CD4-positive, alpha-beta T cell treated with Interleukin-17A for 4 hours (primary cell): Measurements from ENCODE around the gene OSGIN1.
"Not testable (repeated sequence)": the region's sequence is repeated elsewhere in the genome, so short reads cannot be mapped to it uniquely, and the experiment has no call there.

Experiments
- DNase-seq: peaks from one replicate; pipeline ENCODE4 v3.0.0-alpha.2; 2020; ENCODE audit warnings: mixed read lengths

OSGIN1 gene

DNA sequence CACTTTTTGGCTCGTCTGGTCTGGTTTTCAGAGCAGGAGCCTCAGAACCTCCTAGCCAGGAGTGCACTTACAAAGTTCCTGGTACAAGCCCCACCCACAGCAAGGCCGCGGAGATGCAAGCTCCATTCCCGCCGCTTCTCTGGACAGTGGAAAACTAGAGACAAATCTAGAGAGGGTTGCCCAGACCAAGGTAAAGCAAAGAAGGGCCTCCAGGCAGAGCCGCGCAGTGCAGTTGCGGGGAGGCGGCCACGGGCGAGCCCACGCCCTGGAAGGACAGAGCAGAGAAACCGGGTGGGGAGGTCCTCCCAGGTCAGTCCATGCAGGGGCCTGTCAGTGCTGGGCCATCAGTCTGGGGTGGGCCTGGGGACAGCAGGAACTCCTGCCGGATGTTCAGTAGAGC lies 11.0 kb upstream of the OSGIN1 start:
- no peak for DNase-seq

DNA sequence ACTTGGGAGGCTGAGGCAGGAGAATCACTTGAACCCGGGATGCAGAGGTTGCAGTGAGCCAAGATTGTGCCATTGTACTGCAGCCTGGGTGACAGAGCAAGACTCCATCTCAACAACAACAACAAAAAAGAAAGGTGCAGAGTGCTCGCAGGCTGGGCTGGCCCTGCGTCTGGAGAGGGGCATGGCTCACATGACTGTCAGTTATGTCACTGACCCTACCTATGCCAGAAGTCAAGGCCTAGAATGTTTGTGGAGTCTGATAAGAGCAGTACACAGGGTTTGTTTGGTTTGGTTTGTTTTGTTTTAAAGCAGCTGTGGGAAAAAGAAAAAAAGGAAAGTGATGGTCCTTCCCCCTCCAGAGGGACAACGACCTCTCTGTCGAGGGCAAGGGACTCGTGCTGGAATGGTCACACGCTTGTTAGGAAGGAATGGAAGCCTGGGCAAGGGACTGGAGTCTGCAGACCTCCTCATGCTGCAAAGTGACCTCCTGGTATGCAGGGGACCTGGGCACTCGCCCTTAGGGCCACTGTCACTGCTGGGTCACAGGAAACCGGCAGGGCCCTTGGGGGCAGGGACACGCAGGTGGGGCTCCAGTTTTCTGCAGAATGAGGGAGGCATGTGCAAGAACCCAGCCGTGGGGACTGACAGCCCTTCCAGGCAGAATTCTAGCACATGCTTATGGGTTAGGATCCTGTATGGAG lies 10.1 kb upstream of the OSGIN1 start:
- no peak for DNase-seq

DNA sequence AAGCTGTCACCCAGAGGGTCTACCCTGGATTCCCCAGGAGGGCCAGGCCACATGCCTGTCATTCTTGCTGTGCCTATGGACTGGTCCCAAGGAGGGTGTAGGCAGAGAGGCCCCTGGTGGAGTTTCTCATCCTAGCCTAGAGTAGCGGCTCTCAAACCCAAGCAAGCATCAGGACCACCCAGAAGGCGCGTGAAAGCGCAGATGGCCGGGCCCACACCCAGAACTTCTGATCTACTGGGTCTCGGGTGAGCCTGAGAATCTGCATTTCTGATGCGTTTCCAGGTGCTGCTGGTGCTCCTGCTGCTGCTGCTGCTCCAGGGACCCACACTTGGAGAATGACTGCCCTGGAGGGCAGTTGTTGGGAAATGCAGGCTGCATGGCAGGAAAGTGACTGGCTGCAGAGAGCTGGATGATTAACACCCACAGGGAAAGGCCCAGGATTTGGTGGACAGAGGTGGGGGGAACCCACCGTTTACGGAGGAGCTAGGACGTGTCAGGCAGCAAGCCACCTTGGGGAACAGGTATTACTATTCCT lies 9.5 kb upstream of the OSGIN1 start:
- no peak for DNase-seq

DNA sequence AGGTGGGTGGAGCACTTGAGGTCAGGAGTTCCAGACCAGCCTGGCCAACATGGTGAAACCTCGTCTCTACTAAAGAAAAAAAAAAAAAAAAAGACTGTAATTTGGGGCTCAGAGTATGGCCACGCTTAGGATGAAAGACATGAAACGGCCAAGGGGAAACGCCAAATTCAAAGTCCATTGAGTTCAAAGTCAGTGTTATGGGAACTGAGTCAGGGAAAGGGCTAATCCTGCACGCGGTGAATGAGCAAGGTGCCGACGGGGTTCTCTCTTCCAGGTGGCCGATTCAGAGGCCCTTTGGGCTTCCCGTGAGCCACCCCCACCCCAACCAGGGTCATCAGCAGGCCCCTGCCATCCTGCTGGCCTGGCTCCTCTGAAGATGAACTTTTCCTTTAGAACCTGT lies 7.5 kb upstream of the OSGIN1 start:
- no peak for DNase-seq

DNA sequence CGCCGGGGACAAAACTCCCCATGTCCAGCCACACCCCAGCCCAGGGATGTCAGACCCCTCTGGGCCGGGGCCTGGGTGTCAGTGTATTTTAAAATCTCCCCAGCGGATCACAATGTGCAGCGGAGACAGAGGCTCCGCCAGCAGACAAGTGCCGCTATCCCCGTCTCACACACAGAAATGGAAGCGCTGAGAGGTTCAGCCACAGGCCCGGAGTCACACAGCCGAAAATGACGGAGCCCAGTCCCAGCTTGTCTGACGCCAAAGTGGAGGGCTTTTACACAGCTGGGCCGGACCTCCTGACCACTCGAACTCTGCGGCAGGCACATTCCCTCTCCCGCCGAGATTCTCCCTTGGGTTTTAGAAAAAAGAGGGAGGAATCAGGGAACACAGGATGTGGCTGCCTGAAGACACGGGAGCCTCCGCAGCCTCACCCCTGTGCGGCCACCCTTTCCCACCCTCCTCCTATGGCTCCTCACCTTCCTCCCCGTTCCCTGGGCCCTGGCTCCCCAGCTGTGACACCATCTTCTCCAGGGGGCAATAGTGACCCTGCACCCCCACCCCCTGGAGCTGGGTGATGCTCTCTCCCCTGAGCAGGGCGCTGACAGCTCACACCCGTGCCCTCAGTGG lies 6.8 kb upstream of the OSGIN1 start:
- DNase-seq: no peak

DNA sequence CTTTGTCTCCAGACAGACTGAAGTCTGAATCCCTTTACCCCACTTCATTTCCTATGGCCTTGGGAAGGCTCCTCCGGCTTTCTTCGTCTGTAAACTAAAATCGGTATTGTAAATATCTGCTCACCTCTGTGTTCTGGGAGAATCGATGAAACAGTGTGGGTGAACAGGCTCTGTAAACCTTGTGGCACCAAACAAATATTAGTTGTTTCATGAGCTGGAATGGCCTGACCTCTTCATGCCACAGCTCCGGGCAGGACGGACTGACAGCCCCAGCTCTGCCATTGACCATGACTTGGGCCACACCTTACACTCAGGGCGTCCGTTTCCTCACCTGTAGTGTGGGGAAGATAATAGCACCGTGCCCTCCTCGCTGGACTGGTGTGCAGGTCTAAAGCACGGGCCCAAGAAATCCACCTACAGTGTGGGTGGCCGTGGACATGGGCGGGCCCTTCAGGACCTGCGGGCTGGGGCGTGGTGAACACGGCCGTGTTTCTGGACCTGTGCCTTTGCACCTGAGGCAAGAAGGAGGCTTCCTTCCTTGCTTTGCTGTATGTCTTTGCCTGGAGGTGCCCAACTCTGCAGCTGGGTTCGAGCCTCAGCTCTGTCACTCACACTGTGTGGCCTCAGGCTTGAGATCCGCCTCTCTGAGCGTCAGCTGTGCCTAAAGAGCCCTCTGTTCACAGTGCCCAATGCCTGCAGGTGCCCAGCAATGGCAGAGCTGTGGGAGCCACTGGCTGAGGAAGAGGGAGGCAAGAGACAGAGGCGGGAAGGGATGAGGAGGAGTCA lies 6.1 kb upstream of the OSGIN1 start:
- no peak for DNase-seq

DNA sequence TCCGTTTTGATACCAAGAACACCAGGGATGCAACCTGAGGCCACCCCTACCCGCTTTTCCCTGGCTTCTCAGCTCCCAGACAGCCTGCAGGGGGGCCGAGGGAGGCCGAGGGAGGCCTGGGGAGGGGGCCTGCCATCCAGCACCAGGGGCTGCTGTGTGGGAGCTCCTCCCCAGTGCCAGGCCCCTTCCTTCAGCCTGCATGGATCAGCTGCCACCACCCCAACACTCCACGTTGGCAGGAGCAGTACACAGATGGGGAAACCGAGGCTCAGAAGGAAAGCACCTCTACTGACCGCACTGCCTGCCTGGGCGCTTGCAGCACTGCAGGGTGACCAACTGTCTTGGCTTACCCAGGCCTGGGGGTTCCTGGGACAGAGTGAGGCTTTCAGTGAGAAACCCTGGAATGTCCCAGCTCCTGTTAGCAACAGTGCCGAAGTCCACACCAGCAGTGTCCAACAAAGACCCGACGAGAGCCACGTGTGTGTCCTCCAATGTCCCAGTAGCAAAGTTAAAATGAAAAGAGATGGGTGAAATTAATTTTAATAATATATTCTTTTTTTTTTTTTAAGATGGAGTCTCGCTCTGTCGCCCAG lies 5.3 kb upstream of the OSGIN1 start:
- DNase-seq: no peak

DNA sequence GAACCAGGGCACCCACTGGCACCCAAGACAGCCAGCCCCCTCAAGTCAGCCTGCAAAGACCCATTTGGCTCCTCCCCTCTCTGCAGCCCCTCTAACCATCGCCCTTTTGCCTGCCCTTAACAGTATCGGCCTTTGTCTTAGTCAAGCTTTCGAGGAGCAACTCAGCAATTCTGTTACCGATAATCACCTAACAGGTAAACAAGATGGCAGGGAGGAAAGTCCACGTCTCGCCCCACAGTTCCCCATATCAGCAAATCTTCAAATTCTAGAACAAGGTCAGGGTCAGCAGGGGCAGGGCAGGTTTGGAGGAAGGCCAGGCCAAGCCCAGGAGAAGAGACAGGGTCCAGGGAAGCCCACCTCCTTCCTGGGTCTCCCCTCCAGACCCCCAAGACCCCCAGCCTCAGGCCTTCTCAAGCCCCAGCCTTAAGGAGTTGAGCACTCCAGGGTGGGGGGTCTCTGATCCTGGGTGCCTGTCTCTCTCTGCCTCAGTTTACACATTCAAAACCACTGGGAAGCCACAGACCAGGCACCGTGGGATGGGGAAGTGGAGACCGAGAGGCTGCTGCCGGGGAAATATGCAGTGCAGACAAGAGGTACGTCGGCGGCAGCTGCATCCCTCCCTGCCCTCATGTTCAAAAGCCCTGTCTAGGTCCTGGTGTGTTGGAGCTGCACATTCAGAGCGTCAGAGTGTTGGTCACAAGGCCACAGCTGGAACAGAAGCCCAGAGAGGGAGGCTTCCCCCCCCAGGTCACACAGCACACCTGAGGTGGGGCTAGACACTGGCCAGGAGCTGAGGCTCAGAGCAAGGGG lies 3.9 kb upstream of the OSGIN1 start:
- no peak for DNase-seq

DNA sequence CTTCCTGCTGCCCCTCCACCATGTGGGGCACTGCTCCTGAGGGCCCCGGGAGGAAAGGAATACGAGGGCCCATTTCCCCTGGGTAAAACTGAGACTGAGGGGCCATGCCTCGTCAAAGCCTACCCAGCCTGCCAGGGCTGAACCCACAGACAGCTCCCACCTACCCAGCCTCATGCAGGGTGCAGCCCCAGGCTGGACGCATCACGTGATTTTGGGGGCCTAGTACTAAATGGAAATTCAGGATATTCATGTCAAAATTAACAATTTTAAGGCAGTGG lies 3.4 kb upstream of the OSGIN1 start:
- DNase-seq: no peak

DNA sequence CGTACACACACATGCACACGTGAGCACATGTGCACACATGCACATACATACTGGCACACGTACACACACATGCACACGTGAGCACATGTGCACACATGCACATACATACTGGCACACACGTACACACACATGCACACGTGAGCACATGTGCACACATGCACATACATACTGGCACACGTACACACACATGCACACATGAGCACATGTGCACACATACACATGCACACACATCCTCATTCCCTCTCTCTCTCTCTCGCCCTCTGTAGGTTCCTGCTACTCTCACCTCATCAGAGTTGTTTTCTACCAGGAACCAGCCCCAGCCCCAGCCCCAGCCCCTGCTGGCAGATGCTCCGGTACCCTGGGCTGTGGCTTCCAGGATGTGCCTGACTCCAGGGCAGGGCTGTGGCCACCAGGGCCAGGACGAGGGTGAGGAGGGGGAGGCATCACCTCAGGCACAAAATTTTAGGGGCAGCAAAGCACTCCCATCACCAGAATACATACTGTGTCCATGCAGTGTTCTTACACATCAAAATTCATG lies 2.1 kb upstream of the OSGIN1 start:
- DNase-seq: not testable (repeated sequence)

DNA sequence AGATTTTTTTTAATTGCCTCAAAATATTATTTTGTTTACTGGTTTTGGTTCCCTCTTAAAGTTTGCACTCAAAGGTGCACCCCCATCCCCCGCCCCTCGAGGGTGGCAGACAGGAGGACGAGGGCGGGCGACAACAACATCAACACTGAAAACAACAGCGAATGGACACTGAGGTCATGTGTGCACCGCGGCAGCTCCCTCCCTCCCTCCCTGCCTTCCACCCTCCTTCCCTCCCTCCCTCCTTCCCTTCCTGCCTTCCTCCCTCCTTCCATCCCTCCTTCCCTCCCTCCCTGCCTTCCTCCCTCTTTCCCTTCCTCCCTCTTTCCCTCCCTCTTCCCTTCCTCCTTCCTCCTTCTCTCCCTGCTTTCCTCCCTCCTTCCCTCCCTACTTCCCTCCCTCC lies 1.5 kb upstream of the OSGIN1 start:
- DNase-seq: no peak

DNA sequence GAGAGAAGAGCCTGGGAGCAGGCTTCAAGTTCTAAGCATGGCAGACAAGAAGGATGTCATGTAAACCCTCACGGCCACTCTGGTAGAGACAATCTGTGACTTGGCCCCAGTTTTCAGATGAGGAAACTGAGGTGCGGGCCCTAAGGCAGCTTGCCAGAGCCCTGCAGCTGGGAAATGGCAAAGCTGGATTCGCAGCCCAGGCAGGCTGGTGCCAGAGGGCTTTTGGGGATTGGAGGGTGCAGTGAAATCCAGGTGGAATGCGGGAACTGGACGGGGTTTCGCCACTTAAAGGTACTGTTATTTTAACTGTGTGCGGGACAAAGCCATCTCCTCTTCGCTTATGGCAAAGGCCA lies 477 bp upstream of the OSGIN1 start:
- no peak for DNase-seq

DNA sequence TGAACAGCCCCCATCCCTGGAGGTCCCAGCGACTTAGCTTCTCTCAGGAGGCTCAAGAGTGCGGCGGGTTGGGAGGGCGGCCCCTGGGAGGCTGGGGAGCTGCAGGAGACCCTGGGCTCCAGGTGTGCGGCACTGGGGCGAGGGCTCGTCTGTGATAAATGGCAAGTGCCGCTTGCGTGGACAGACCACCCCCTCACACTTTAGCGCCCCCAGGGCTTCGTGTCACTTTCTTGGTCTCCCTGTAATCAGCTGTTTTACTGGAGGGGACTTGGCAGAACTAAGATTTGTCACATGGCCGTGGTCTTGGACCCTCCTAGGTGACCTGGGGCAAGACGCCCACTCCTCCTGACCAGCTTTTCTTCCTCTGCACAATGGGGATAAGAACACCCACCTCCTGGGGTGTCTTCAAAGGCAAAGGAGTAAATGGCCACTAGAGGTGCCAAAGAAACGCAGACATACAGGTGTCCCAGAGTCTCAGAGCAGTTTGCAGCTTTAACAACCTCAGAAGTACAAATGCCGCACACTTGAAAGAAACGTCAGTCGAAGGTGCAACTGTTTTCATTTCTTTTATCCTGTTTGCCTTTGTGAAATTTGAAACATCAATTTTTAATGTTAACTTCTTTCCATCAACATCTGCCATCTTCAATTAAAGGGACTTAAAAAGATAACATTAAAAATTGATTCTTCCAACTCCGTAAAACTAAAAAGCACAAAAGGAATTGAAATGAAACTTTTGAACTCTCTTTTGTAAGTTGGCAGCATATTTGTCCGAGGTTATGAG lies 946 bp downstream of the OSGIN1 start:
- DNase-seq: no peak

DNA sequence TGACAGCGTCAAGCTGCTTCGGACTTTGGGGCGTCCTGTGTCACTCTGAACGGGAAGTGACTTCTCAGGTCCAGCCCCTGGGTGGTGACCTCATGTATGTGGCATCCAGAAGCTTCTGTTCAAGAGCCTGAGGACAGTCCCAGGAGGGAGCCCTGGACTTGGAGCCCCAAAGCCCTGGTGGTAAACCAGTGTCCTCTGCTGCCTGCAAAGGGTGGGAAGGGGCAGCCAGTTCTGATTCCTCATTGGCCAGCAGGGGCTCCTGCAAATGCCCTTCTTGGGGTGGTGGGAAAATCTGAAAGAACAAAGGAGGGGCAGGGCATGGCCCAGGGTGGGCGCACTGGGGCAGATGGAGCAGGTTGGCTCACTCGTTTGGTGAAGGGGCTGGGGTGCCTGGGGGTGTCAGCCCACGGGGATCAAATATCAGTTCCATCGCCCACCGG lies 1.6 kb downstream of the OSGIN1 start:
- DNase-seq: no peak

DNA sequence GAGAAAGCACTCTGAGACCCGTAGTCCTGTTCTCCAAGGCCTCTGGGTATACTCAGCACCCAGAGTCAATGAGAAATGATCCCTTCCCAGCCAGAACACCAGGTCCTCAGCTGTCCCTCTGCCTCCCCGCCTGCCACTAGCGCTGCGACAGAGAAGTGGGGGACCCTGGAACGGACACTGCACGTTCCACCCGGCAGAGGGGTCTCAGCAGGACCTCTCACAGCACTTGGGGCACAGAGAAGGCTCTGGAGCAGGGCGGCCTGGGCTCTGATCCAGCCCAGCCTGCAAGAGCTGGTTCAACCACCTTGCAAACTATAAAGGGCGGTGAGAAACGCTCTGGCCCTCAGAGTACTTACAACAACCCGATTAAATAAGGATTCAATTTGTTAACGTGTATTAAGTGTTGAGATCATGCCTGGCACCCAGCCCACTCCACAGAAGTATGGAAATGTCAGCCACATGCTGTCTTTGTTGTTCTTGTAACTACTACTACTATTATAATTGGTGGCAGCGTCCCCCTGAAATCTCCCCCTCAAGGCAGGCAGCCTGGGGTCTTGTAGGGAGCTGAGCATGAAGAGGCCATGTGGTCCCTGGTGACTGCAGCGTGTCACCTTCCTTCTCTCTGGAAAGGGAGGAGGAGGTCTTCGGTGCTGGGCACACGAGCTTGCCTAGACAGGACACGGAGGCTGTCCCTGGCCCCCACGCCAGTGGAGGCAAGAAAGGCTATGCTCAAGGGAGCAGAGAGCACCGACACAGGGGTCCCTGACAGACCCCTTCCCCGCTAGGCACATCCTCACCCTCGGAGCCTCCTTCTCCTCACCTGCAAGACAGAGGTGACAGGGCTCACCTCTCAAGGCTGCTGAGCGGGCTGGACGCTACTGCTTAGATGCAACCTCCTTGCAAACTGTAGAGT lies 2.4 kb downstream of the OSGIN1 start:
- DNase-seq: no peak

DNA sequence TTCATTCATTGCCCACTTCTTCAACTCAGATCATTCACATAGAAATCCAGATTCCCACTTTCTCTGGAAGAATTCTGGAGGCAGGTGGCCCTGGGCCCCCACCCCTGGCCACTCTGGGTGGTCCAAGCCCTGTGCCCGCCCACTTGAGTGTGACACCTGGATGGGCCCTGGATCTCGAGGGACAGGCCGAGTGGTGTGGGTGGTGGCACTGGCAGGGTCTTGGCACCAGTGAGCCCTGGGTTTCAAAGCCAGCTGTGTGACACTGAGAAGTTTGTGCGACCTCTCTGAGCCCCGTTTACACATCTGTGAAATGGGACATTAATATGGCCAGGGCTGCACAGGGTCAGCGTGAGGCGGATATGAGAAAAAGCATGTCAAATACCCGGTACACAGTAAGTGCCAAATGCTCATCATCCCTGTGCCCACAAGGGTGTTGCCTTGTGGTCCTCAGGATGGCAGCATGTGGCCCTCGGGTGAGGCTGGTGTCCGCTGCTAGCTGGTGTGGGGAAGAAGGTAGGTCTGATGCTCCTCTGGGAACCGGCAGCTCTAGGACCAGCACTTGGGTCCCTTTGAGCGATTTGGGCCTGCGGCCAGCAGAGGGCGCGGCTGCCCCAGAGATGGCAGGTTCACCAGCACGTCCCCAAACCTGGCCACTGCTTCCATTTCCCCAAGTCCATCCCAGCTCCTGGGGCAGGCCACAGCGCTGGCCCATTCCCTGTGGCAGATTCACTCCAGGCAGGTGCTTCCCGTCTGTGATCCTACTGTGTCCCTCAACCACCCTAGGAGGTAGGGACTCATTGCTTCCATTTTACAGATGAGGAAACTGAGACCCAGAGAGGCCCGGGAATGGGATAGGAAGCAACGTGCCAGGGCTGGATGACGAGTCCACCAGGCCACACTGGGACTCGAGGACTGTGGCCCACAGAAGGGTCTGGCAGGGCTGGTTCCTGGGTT lies 3.6 kb downstream of the OSGIN1 start:
- DNase-seq: peak; percentile 73

DNA sequence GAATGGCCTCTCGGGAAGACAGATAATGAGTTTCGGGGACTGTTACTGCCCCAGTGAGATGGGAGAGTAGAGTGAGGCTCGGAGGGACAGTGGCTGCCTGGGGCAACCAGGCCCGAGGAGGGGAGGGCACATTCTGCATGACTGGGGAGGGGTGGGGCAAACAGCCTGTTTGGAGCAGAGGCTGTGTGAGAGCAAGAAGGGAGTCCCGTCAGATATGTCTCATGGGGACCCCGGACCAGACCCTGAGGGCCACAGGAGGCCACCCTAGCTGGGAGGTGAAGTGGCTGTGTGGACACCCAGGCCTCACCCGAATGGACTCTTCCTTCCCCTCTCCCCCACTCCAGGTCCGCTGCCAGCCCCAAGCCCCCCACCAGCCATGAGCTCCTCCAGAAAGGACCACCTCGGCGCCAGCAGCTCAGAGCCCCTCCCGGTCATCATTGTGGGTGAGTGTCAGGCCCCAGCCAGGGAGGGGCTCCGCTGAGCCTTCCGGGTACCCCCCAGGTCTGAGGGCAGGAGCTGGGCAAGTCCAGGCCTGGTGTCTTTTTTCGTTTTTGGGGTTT lies 4.3 kb downstream of the OSGIN1 start:
- no peak for DNase-seq

DNA sequence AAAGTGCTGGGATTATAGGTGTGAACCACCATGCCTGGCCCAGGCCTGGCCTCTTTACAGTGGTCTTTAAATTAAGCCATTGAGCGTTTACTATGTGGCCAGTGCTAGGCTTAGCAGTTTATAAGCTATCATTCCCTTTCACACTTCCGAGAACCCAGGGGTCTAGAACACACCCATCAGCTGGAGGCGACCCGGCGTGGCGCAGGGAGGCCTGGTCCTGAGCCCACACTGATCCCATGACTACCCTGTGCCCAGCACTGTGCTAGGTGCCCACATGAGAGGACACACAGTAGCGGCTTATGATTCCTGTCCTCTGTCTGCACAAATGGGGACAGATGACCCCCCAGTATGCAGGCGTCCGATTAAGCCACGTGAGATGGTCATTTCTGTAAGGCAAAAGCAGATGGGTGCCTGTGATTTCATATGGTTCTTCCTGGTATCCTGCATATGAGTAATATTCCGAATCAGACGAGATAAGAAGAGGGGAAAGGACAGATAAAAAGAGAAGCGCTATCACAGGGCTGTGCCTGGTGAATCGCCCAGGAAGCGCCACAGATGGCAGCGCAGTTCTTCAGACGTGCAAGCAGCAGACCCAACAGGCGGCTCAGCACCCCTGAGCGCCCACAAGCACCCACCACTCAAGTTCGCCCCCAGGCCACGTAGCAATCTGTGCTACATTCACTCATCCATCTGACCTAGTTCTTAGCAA lies 5.3 kb downstream of the OSGIN1 start:
- DNase-seq: no peak
